Effector memory CD4-positive, alpha-beta T cell (primary cell): ENCODE measurements around the gene SH3D21.

Source experiments
- DNase-seq, 3 donors: peaks; one replicate each; pipeline ENCODE4 v3.0.0-alpha.2; 2020
- H3K27ac ChIP-seq: 2 replicates; pipeline ENCODE4 v1.7.0; 2013; ENCODE audit warnings: mild to moderate bottlenecking, low read length, moderate library complexity; ENCODE audit not compliant: insufficient read depth, poor library complexity, severe bottlenecking
- H3K27me3 ChIP-seq: replicated peaks from 2 replicates; pipeline ENCODE4 v1.7.0; 2013; ENCODE audit warnings: mild to moderate bottlenecking, low read length; ENCODE audit not compliant: insufficient read depth, control insufficient read depth, poor library complexity, severe bottlenecking
- H3K36me3 ChIP-seq: 2 replicates; pipeline ENCODE4 v1.7.0; 2013; ENCODE audit warnings: mild to moderate bottlenecking, low read length, moderate library complexity; ENCODE audit not compliant: control insufficient read depth, insufficient read depth
- H3K4me1 ChIP-seq: 2 replicates; pipeline ENCODE4 v1.7.0; 2013; ENCODE audit warnings: low read length, mild to moderate bottlenecking; ENCODE audit not compliant: control insufficient read depth, insufficient read depth, poor library complexity, severe bottlenecking
- H3K4me3 ChIP-seq: 2 replicates; pipeline ENCODE4 v1.7.0; 2013; ENCODE audit warnings: low read length, low read depth, mild to moderate bottlenecking; ENCODE audit not compliant: insufficient read depth, poor library complexity, severe bottlenecking
- H3K9me3 ChIP-seq: 2 replicates; pipeline ENCODE4 v1.7.0; 2013; ENCODE audit warnings: mild to moderate bottlenecking, low read length, moderate library complexity; ENCODE audit not compliant: control insufficient read depth

Gene SH3D21

GRCh38 chr1:36279110-36279788, 26.9 kb upstream of the SH3D21 start:
- Histone ChIP-seq H3K27ac (no peak overlapping the region), H3K36me3 (peaks cover 19% of the 10 kb centered on the region)
- no peak for DNase-seq

GRCh38 chr1:36279789-36280296, 26.3 kb upstream of the SH3D21 start:
- H3K4me3 ChIP-seq, result no peak overlapping the region
- peaks cover 19% of the 10 kb centered on the region for H3K36me3 ChIP-seq
- DNase-seq, result no peak
- H3K27me3 ChIP-seq, result no peaks in the 10 kb centered on the region
- H3K4me1 ChIP-seq, result no peaks in the 10 kb centered on the region
- H3K9me3 ChIP-seq, result no peaks in the 10 kb centered on the region
- no peak overlapping the region for H3K27ac ChIP-seq

More at GRCh38 chr1:36279110-36279788, 26.9 kb upstream of the SH3D21 start:
- H3K4me3 ChIP-seq, result no peak overlapping the region
- H3K9me3 ChIP-seq, result no peaks in the 10 kb centered on the region
- no peaks in the 10 kb centered on the region for H3K27me3 ChIP-seq
- no peaks in the 10 kb centered on the region for H3K4me1 ChIP-seq

- Histone ChIP-seq H3K4me3 (no peak overlapping the region), H3K27ac (no peak overlapping the region), H3K36me3 (peaks cover 44% of the 10 kb centered on the region), H3K4me1 (no peaks in the 10 kb centered on the region), H3K27me3 (no peaks in the 10 kb centered on the region), H3K9me3 (no peaks in the 10 kb centered on the region)
- no peak for DNase-seq
Observed at GRCh38 chr1:36284061-36284460, 22.1 kb upstream of the SH3D21 start.

- no peaks in the 10 kb centered on the region for H3K27me3 ChIP-seq
- peaks cover 48% of the 10 kb centered on the region for H3K36me3 ChIP-seq
- no peak for DNase-seq
- H3K4me1 ChIP-seq, result no peaks in the 10 kb centered on the region
- H3K4me3 ChIP-seq, result no peak overlapping the region
- H3K9me3 ChIP-seq, result no peaks in the 10 kb centered on the region
- H3K27ac ChIP-seq, result peak overlapping the region; percentile 14
Observed at GRCh38 chr1:36284517-36284916, 21.7 kb upstream of the SH3D21 start.

GRCh38 chr1:36285443-36286101, 20.6 kb upstream of the SH3D21 start:
- no peaks in the 10 kb centered on the region for H3K4me1 ChIP-seq
- H3K27ac ChIP-seq, result no peak overlapping the region
- peak; percentile 26 to 60 (median 43) for DNase-seq
- no peaks in the 10 kb centered on the region for H3K9me3 ChIP-seq
- H3K27me3 ChIP-seq, result no peaks in the 10 kb centered on the region
- H3K4me3 ChIP-seq, result no peak overlapping the region
- peaks cover 54% of the 10 kb centered on the region for H3K36me3 ChIP-seq

DNA sequence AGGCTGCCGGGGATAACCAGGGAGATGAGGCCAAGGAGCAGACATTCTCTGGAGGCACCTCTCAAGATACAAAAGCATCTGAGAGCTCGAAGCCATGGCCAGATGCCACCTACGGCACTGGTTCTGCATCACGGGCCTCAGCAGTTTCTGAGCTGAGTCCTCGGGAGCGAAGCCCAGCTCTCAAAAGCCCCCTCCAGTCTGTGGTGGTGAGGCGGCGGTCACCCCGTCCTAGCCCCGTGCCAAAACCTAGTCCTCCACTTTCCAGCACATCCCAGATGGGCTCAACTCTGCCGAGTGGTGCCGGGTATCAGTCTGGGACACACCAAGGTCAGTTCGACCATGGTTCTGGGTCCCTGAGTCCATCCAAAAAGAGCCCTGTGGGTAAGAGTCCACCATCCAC, 19.4 kb upstream of the SH3D21 start:
- no peak overlapping the region for H3K4me3 ChIP-seq
- DNase-seq, result no peak
- H3K36me3 ChIP-seq, result peaks cover 67% of the 10 kb centered on the region
- no peaks in the 10 kb centered on the region for H3K4me1 ChIP-seq
- H3K27me3 ChIP-seq, result no peaks in the 10 kb centered on the region
- H3K9me3 ChIP-seq, result no peaks in the 10 kb centered on the region
- H3K27ac ChIP-seq, result no peak overlapping the region

DNA sequence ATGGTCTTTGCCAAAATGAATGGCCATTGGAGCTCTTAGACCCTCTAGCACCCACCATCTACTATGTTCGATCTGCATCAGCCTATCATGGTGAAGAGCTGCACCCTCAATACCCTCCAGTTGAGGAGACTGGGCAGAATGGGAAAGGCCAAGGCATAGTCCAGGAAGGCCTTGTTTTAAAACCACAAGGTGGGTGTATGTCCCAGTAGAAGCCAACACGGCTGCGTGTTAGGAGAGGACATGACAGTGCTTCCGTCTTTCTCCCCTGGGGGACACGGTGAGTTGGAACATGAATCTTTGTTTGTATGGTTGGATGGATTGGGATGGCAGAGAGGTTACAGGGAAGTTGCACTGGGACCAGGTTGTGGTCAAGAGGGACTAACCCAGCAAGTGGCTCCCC, 18.6 kb upstream of the SH3D21 start:
- Histone ChIP-seq H3K9me3 (no peaks in the 10 kb centered on the region), H3K27ac (no peak overlapping the region), H3K36me3 (peaks cover 68% of the 10 kb centered on the region), H3K27me3 (no peaks in the 10 kb centered on the region), H3K4me3 (no peak overlapping the region), H3K4me1 (no peaks in the 10 kb centered on the region)
- no peak for DNase-seq

DNA sequence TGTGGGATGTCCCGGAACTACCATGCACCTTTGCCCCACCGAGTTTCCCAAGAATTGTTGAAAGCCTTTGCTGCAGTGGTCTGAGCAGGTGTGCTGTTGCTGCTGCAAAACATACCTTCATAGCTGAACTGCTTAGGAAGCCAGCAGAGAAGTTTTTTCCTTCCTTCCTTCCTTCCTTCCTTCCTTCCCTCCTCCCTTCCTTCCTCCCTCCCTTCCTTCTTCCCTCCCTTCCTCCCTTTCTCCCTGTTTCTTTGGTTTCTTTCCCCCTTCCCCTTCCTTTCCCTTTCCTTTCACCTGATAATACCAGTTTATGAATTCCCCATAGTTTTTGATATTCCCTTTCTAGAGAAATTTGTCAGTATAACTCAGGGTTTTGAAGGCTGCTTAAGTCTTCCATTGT, 10.8 kb upstream of the SH3D21 start:
- Histone ChIP-seq H3K27me3 (no peaks in the 10 kb centered on the region), H3K4me3 (no peak overlapping the region), H3K27ac (no peak overlapping the region), H3K9me3 (no peaks in the 10 kb centered on the region), H3K36me3 (peaks cover 73% of the 10 kb centered on the region), H3K4me1 (no peaks in the 10 kb centered on the region)
- DNase-seq, result no peak

GRCh38 chr1:36297062-36297461, 9.1 kb upstream of the SH3D21 start:
- Histone ChIP-seq H3K4me3 (no peak overlapping the region), H3K27me3 (no peaks in the 10 kb centered on the region), H3K4me1 (no peaks in the 10 kb centered on the region), H3K27ac (no peak overlapping the region), H3K9me3 (no peaks in the 10 kb centered on the region), H3K36me3 (peaks cover 73% of the 10 kb centered on the region)
- DNase-seq, result no peak

GRCh38 chr1:36298640-36299039, 7.5 kb upstream of the SH3D21 start:
- H3K27ac ChIP-seq, result no peak overlapping the region
- H3K9me3 ChIP-seq, result no peaks in the 10 kb centered on the region
- no peaks in the 10 kb centered on the region for H3K4me1 ChIP-seq
- peaks cover 75% of the 10 kb centered on the region for H3K36me3 ChIP-seq
- H3K27me3 ChIP-seq, result no peaks in the 10 kb centered on the region
- no peak overlapping the region for H3K4me3 ChIP-seq
- no peak for DNase-seq
